Panc1 (cell line): ENCODE results near the gene ERICH4. TPM values are rescaled to one million over a fixed set of nuclear protein-coding genes. Genes with fewer than 3 reads are reported as not detected.

ENCODE experiments used
- ATAC-seq: fragments of 200-7000 bp; cut with Tn5 transposase; 2 replicates; pipeline ENCODE4 v1.9.1; 2020; ENCODE audit warnings: mild to moderate bottlenecking, moderate library complexity
- BruUV-seq: library from RNA; stranded (reverse); fragments of 400-500 nt; replicated peaks from 2 replicates; lab custom pipeline; 2021; lab: Mats Ljungman, UMichigan
- CTCF ChIA-PET: fragments of 300-600 bp; sonication (Branson Sonifier 250); formaldehyde crosslinking; loops from one replicate; lab custom pipeline; 2022; ENCODE audit warnings: antibody characterized with exemption; lab: Charles Lee
- POLR2A ChIA-PET: fragments of 300-600 bp; sonication (Branson Sonifier 250); formaldehyde crosslinking; loops from one replicate; lab custom pipeline; 2022; ENCODE audit warnings: antibody characterized with exemption; lab: Charles Lee
- DNase-seq: peaks from one replicate; pipeline ENCODE4 v3.0.0-alpha.2; 2010; ENCODE audit warnings: low read depth, low spot score
- H3K27ac ChIP-seq: 2 replicates; pipeline ENCODE4 v1.5.1; 2011; ENCODE audit warnings: mild to moderate bottlenecking, low read length, inconsistent platforms
- H3K27me3 ChIP-seq: fragments of 200-500 bp; sonication (Bioruptor generic); 2 replicates; pipeline ENCODE4 v1.6.0; 2014; ENCODE audit warnings: low read length, inconsistent platforms; ENCODE audit not compliant: control insufficient read depth, insufficient read depth
- H3K36me3 ChIP-seq: fragments of 200-500 bp; sonication (Bioruptor generic); 2 replicates; pipeline ENCODE4 v1.5.1; 2014; ENCODE audit warnings: inconsistent platforms, mild to moderate bottlenecking, low read length, moderate library complexity; ENCODE audit not compliant: control insufficient read depth, insufficient read depth
- H3K4me1 ChIP-seq: 2 replicates; pipeline ENCODE4 v1.5.1; 2011; ENCODE audit warnings: inconsistent platforms, mild to moderate bottlenecking, low read length, moderate library complexity; ENCODE audit not compliant: control insufficient read depth, insufficient read depth
- H3K4me3 ChIP-seq, 2 experiments: 2 replicates each; pipeline ENCODE4 v1.5.1; 2011 to 2012; ENCODE audit warnings: low read depth in 2 of 2, low read length in 2 of 2, mild to moderate bottlenecking in 2 of 2, inconsistent platforms in 1 of 2, moderate library complexity in 1 of 2
- H3K9me3 ChIP-seq: fragments of 200-500 bp; sonication (Bioruptor generic); 2 replicates; pipeline ENCODE4 v1.5.1; 2014; ENCODE audit warnings: low read depth, mild to moderate bottlenecking, inconsistent platforms, low read length, moderate library complexity; ENCODE audit not compliant: control insufficient read depth, insufficient read depth
- CTCF ChIP-seq: fragments of 450-650 bp; IDR thresholded peaks from 2 replicates; pipeline ENCODE4 v1.5.1; 2017; ENCODE audit warnings: mild to moderate bottlenecking
- POLR2AphosphoS5 ChIP-seq: IDR thresholded peaks from 2 replicates; pipeline ENCODE4 v1.6.1; 2012; ENCODE audit warnings: mild to moderate bottlenecking, low read depth, low read length, moderate library complexity
- SIN3A ChIP-seq: IDR thresholded peaks from 2 replicates; pipeline ENCODE4 v1.6.1; 2012; ENCODE audit warnings: low read depth, mild to moderate bottlenecking, low read length, moderate library complexity, borderline replicate concordance; ENCODE audit not compliant: insufficient read depth
- TCF7L2 ChIP-seq: IDR thresholded peaks from 2 replicates; pipeline ENCODE4 v1.6.1; 2011; ENCODE audit warnings: mild to moderate bottlenecking, low read depth, low read length, inconsistent platforms
- in situ Hi-C: cut with HindIII; loops from 2 replicates; pipeline ENCODE4 v1.10.0; 2016; ENCODE audit warnings: low sequenced_read_pairs, low pct_unique_long_range_greater_than_20kb
- intact Hi-C: fragments of 100-400 bp; cut with micrococcal nuclease; formaldehyde crosslinking; loops from one replicate; pipeline ENCODE4 v1.10.0; 2022; ENCODE audit not compliant: unreplicated experiment
- total RNA-seq: library from RNA; stranded (reverse); gene quantifications from one replicate; pipeline ENCODE4 v1.2.1, GENCODE V29; 2021; ENCODE audit not compliant: unreplicated experiment
- TF ChIP-seq, protein P1 (sequence below), 2 experiments: IDR thresholded peaks; 2 replicates each; pipeline ENCODE4 v1.6.1; 2011 to 2012; ENCODE audit warnings: low read depth in 2 of 2, control low read depth in 1 of 2, low read length in 1 of 2, mild to moderate bottlenecking in 1 of 2, moderate library complexity in 1 of 2; ENCODE audit not compliant: insufficient read depth in 1 of 2

ERICH4 gene
- total RNA-seq, 1 experiment from 2014 or later = not detected

GRCh38 chr19:41411100-41411967 lies 31.6 kb upstream of the ERICH4 start:
- no peaks in the 10 kb centered on the region for H3K27me3 ChIP-seq
- no peaks in the 10 kb centered on the region for H3K36me3 ChIP-seq
- no peak overlapping the region for H3K27ac ChIP-seq
- ATAC-seq (no peak), DNase-seq (no peak)
- in situ Hi-C loops (no loop called here), intact Hi-C loops (no loop called here)
- no peak for TF ChIP-seq CTCF
- no peak for TF ChIP-seq POLR2AphosphoS5
- no peak for TF ChIP-seq TCF7L2
- TF ChIP-seq SIN3A = no peak
- TF ChIP-seq, protein P1, sequence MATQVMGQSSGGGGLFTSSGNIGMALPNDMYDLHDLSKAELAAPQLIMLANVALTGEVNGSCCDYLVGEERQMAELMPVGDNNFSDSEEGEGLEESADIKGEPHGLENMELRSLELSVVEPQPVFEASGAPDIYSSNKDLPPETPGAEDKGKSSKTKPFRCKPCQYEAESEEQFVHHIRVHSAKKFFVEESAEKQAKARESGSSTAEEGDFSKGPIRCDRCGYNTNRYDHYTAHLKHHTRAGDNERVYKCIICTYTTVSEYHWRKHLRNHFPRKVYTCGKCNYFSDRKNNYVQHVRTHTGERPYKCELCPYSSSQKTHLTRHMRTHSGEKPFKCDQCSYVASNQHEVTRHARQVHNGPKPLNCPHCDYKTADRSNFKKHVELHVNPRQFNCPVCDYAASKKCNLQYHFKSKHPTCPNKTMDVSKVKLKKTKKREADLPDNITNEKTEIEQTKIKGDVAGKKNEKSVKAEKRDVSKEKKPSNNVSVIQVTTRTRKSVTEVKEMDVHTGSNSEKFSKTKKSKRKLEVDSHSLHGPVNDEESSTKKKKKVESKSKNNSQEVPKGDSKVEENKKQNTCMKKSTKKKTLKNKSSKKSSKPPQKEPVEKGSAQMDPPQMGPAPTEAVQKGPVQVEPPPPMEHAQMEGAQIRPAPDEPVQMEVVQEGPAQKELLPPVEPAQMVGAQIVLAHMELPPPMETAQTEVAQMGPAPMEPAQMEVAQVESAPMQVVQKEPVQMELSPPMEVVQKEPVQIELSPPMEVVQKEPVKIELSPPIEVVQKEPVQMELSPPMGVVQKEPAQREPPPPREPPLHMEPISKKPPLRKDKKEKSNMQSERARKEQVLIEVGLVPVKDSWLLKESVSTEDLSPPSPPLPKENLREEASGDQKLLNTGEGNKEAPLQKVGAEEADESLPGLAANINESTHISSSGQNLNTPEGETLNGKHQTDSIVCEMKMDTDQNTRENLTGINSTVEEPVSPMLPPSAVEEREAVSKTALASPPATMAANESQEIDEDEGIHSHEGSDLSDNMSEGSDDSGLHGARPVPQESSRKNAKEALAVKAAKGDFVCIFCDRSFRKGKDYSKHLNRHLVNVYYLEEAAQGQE (IDR thresholded peaks at IDR 0.05; ENCODE audit: insufficient read depth in 1 of 2, low read depth in 2 of 2, low read length in 1 of 2) = no peak
- BruUV-seq = no TSS peak
- CTCF ChIA-PET = no interaction called here
- no peaks in the 10 kb centered on the region for H3K4me1 ChIP-seq
- POLR2A ChIA-PET = no interaction called here
- no peak overlapping the region for H3K4me3 ChIP-seq
- no peaks in the 10 kb centered on the region for H3K9me3 ChIP-seq

DNA sequence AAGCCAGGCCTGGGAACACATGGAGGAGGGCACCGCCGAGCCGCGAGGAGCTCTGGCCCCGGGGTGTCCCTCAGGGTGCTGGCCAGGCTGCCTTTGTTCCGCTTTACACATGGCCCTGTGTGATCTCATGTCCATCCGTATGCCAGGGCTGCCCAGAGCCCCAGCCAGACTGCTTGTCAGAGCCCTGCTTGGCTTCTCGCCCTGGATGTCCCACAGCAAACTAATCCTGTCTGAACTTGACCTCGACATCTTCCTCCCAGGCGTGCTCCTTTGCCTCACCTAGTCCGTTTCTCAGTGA lies 31.0 kb upstream of the ERICH4 start:
- CTCF ChIA-PET = no interaction called here
- in situ Hi-C loops = no loop called here

More for the DNA sequence above, 31.0 kb upstream of the ERICH4 start:
- BruUV-seq = no TSS peak
- no peak overlapping the region for H3K27ac ChIP-seq
- no peaks in the 10 kb centered on the region for H3K36me3 ChIP-seq
- no peaks in the 10 kb centered on the region for H3K9me3 ChIP-seq
- DNase-seq (no peak), ATAC-seq (no peak)
- TF ChIP-seq, protein P1 (IDR thresholded peaks at IDR 0.05; ENCODE audit: insufficient read depth in 1 of 2, low read depth in 2 of 2, low read length in 1 of 2) = no peak
- TF ChIP-seq CTCF (no peak), POLR2AphosphoS5 (no peak), TCF7L2 (no peak), SIN3A (no peak)
- no peaks in the 10 kb centered on the region for H3K4me1 ChIP-seq
- no peak overlapping the region for H3K4me3 ChIP-seq
- intact Hi-C loops = no loop called here
- POLR2A ChIA-PET = no interaction called here
- no peaks in the 10 kb centered on the region for H3K27me3 ChIP-seq
